HFFc6 (cell line): Measurements from ENCODE around the gene NPSR1. TPM values are rescaled to one million over a fixed set of nuclear protein-coding genes. Genes with fewer than 3 reads are reported as not detected.
"Not testable (repeated sequence)": the region's sequence is repeated elsewhere in the genome, so short reads cannot be mapped to it uniquely, and the experiment has no call there.

ENCODE experiments used
- DNase-seq: peaks from one replicate; pipeline ENCODE4 v3.0.0-alpha.2; 2018
- H3K27ac Mint-ChIP-seq: 2 replicates; pipeline ENCODE4 v1.8.0; 2020; ENCODE audit warnings: mild to moderate bottlenecking, mixed read lengths
- H3K27me3 Mint-ChIP-seq: 2 replicates; pipeline ENCODE4 v1.8.0; 2021; ENCODE audit warnings: mild to moderate bottlenecking, moderate library complexity, mixed read lengths; ENCODE audit not compliant: insufficient read depth
- H3K36me3 Mint-ChIP-seq: 2 replicates; pipeline ENCODE4 v1.8.0; 2021; ENCODE audit warnings: low read depth, mixed read lengths
- H3K4me1 Mint-ChIP-seq: 2 replicates; pipeline ENCODE4 v1.8.0; 2020; ENCODE audit warnings: low read depth, mixed read lengths
- H3K4me3 Mint-ChIP-seq: 2 replicates; pipeline ENCODE4 v1.8.0; 2020; ENCODE audit warnings: mild to moderate bottlenecking, moderate library complexity, mixed read lengths
- H3K9me3 Mint-ChIP-seq: 2 replicates; pipeline ENCODE4 v1.8.0; 2020; ENCODE audit warnings: mild to moderate bottlenecking, mixed read lengths
- CTCF ChIP-seq: fragments of 200-600 bp; sonication (generic); IDR thresholded peaks from 2 replicates; pipeline ENCODE4 v1.5.0; 2021; ENCODE audit warnings: antibody characterized with exemption, mild to moderate bottlenecking
- long read RNA-seq: library from polyadenylated mRNA; unstranded; transcript quantifications from one replicate; pipeline ENCODE4 v2.0.0, GENCODE V29; 2019
- total RNA-seq, 6 experiments: library from RNA; stranded (reverse); fragmentation: NEBNext Ultra II Directional; extraction: Animal tissue kit (Norgen Biotek cat#: 25700); gene quantifications; 2 replicates in 1 of 6; 3 replicates in 5 of 6; pipeline ENCODE4 v1.2.3, GENCODE V29; 2021

The NPSR1 gene, protein sequence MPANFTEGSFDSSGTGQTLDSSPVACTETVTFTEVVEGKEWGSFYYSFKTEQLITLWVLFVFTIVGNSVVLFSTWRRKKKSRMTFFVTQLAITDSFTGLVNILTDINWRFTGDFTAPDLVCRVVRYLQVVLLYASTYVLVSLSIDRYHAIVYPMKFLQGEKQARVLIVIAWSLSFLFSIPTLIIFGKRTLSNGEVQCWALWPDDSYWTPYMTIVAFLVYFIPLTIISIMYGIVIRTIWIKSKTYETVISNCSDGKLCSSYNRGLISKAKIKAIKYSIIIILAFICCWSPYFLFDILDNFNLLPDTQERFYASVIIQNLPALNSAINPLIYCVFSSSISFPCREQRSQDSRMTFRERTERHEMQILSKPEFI
- not detected for total RNA-seq
- long read RNA-seq, result 0 reads

- H3K27ac Mint-ChIP-seq, result no peak within 1 kb of the TSS
- H3K9me3 Mint-ChIP-seq, result peaks cover under 1% of the 10 kb centered on the region; the same call in 1 of the 2 replicates
- DNase-seq, result no peak
- H3K4me1 Mint-ChIP-seq, result peaks cover 30% of the 10 kb centered on the region; the same call in 1 of the 2 replicates
- H3K4me3 Mint-ChIP-seq, result no peak within 1 kb of the TSS
- TF ChIP-seq CTCF, result no peak
- H3K36me3 Mint-ChIP-seq, result no peaks in the 10 kb centered on the region
- peaks cover 7% of the 10 kb centered on the region; the same call in 1 of the 2 replicates for H3K27me3 Mint-ChIP-seq
Measured at GRCh38 chr7:34657632-34658268, at the start of gene NPSR1. Gene NPSR1, plus strand, starts transcription at chr7:34658218. Its CDS starts 195 bp downstream, at chr7:34658413.

DNA sequence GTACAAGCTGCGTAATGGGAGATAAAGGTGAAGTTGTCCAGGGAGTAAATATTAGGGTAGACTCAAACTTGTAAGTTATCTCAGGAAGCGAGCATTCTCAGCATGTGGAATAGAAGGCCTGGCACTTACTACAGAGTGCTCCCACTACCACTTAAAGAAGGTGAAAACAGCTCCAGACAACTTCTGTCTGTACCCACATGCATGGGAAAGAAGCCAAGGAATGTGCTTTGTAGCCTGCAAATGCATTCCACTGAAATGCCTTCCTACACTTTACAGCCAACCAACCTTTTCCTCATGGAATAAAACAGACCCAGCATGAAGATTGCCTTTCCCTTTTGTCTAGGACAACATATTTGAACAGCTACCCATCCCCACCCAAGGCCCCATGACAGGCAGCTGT, 45.4 kb upstream of the NPSR1 start:
- Mint-ChIP-seq H3K9me3 (no peaks in the 10 kb centered on the region; the same call in 1 of the 2 replicates), H3K27ac (no peak overlapping the region), H3K27me3 (no peaks in the 10 kb centered on the region; the same call in 1 of the 2 replicates), H3K4me1 (no peaks in the 10 kb centered on the region), H3K36me3 (no peaks in the 10 kb centered on the region), H3K4me3 (no peak overlapping the region)
- no peak for DNase-seq
- no peak for TF ChIP-seq CTCF

DNA sequence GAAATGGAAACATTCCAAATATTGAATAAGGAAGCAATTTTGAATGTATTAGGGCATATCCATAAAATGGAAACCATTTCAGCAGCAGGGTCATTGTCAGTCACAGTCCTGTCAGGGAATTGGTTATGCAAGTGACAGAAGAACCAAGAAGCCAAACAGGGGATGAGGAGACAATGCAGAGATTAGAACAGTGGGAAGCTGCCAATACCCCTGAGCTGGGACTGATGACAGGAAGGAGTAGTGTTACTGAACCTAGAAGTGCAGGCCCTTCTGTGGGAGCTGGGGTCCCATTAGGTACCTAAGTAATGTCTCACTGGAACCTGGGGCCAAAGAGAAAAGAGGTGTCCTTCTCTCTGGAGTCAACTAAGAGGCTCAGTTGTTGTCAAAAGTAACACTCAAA, 37.6 kb upstream of the NPSR1 start:
- no peak for TF ChIP-seq CTCF
- Mint-ChIP-seq H3K4me3 (no peak overlapping the region), H3K9me3 (peaks cover 6% of the 10 kb centered on the region), H3K27ac (no peak overlapping the region), H3K4me1 (no peaks in the 10 kb centered on the region), H3K36me3 (no peaks in the 10 kb centered on the region), H3K27me3 (no peaks in the 10 kb centered on the region)
- DNase-seq, result no peak

GRCh38 chr7:34622182-34622581, 35.8 kb upstream of the NPSR1 start:
- DNase-seq, result no peak
- peaks cover 6% of the 10 kb centered on the region for H3K9me3 Mint-ChIP-seq
- no peaks in the 10 kb centered on the region for H3K36me3 Mint-ChIP-seq
- H3K4me3 Mint-ChIP-seq, result no peak overlapping the region
- no peak for TF ChIP-seq CTCF
- H3K4me1 Mint-ChIP-seq, result no peaks in the 10 kb centered on the region
- H3K27ac Mint-ChIP-seq, result no peak overlapping the region
- H3K27me3 Mint-ChIP-seq, result no peaks in the 10 kb centered on the region

DNA sequence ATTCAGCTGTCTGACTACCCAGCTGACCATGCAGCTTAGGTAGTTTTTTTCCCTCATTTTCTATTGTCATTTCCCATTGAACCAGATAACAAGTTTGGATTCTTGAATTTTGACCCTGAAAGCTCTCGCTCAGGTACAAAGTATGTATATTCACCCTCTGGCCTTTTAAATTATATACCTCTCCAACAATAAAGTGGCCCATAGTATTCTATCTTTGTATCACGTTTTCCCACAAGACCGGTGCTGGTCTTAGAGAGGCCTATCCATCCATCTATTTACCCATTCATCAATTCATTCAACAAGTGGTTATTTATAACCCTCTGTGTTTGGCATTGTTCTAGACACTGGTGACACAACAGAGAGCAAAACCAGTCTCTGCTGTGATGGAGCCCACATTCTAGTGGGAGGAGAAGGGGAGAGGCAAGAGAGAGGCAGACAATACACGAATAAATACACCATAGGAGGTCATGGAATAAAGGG, 35.2 kb upstream of the NPSR1 start:
- no peak overlapping the region for H3K4me3 Mint-ChIP-seq
- no peaks in the 10 kb centered on the region for H3K4me1 Mint-ChIP-seq
- no peak for TF ChIP-seq CTCF
- no peaks in the 10 kb centered on the region for H3K27me3 Mint-ChIP-seq
- peaks cover 6% of the 10 kb centered on the region for H3K9me3 Mint-ChIP-seq
- no peak for DNase-seq
- H3K36me3 Mint-ChIP-seq, result no peaks in the 10 kb centered on the region
- no peak overlapping the region for H3K27ac Mint-ChIP-seq

GRCh38 chr7:34628618-34629017, 29.4 kb upstream of the NPSR1 start:
- H3K27me3 Mint-ChIP-seq, DNase-seq, H3K36me3 Mint-ChIP-seq, H3K4me3 Mint-ChIP-seq, H3K27ac Mint-ChIP-seq, H3K9me3 Mint-ChIP-seq, H3K4me1 Mint-ChIP-seq: not testable (repeated sequence)
